Gastrocnemius medialis (tissue), 4 donors: ENCODE results near the gene RNF144A.

Source experiments
- CTCF ChIP-seq, 5 experiments: fragments of 450-650 bp in 3 of 5; fragments of 200-600 bp in 2 of 5; sonication (generic) in 2 of 5; IDR thresholded peaks in 4 of 5; conservative IDR thresholded peaks in 1 of 5; 1 replicate in 4 of 5; 2 replicates in 1 of 5; pipeline ENCODE4 v1.5.1; 2016 to 2019; ENCODE audit warnings: antibody characterized with exemption in 5 of 5, mild to moderate bottlenecking in 3 of 5, moderate library complexity in 3 of 5
- POLR2A ChIP-seq, 2 donors: fragments of 450-650 bp; IDR thresholded peaks; one replicate each; pipeline ENCODE4 v1.6.1; 2017; ENCODE audit warnings: antibody characterized with exemption in 2 of 2, mild to moderate bottlenecking in 2 of 2, moderate library complexity in 2 of 2

- TF ChIP-seq CTCF (IDR thresholded peaks at IDR 0.05 in 4 of 5, conservative IDR thresholded peaks at IDR 0.05 in 1 of 5), result no peak
- no peak for TF ChIP-seq POLR2A (IDR thresholded peaks at IDR 0.05)
Measured at GRCh38 chr2:6945821-6946220, 28.6 kb downstream of the RNF144A start.
